ENCODE measurements around the gene HDAC6.

GRCh38 chrX:48786825-48787504 is 14.9 kb upstream of the HDAC6 start:
- TF ChIP-seq EZH2 (IDR thresholded peaks at IDR 0.05; ENCODE audit: borderline replicate concordance, low read depth, low read length, severe bottlenecking) (no peak), POLR2A (IDR thresholded peaks at IDR 0.05; ENCODE audit: low read depth, low read length) (no peak), CTCF (IDR thresholded peaks at IDR 0.05; ENCODE audit: extremely low read depth in 1 of 2, insufficient read depth in 1 of 2, low read depth in 1 of 2, low read length in 2 of 2) (no peak), POLR2AphosphoS5 (IDR thresholded peaks at IDR 0.05; ENCODE audit: insufficient read depth, low read depth, low read length) (no peak), MYC (IDR thresholded peaks at IDR 0.05; ENCODE audit: low read depth, low read length) (no peak)
